ENCODE measurements around the gene PTMS. TPM values are rescaled to one million over a fixed set of nuclear protein-coding genes. Genes with fewer than 3 reads are reported as not detected.

Gene PTMS
- total and polyA plus RNA-seq, 10 of the 15 experiments (the other 5 are each of a cell fraction or from before 2014, with no cell fraction given) = 2.1 to 127 (median 29.8) TPM

DNA sequence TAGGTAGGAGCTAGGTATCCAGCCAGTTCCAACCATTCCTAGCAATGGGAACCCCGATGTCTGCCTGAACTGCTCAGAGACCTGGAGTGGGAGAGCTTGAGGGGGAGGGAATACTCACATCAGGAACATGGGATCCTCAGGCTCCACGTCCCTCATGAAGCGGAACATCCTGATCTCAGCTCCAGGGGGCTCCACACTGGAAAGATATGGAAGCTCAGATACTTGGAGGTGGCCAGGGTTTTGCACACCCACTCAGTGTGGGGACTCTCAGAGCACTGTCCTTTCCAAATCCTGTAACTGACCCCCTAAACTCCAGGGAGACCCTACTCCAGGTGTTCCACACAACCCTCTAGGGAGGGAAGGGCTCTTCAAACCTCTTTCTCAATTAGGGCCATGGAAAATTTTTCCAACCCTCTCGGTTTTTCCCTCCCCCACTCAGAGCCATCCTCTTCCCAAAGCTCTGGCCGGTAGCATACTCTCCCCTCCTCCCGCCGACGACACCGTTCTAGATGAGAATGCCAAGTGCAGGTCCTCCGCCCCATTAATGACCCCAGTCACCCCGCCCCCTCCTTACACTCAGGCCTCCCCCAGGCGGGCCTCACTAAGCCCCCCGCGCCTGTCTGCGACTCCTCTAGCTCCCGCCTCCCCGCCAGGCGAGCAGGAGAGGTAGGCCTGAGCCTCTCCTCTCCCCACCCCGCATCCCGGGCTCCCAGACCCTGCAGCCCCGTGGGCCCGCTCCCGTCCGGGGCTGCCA is 13.8 kb upstream of the PTMS start:
- no peaks in the 10 kb centered on the region for H3K9me3 ChIP-seq (replicated peaks; ENCODE audit: control insufficient read depth, insufficient read depth, low read length)
- no peaks in the 10 kb centered on the region for H3K27me3 ChIP-seq (replicated peaks in 1 of 2; ENCODE audit: control insufficient read depth in 2 of 2, insufficient read depth in 2 of 2, low read length in 1 of 2)
- peak overlapping the region; percentile 99 for H3K27ac ChIP-seq (ENCODE audit: control insufficient read depth, insufficient read depth)
- ATAC-seq = peak; percentile 23
- DNase-seq (ENCODE audit: low read depth, low spot score) = no peak
- peak overlapping the region; percentile 80 for H3K4me3 ChIP-seq
- peak overlapping the region; percentile 100 for H3K4me2 ChIP-seq (ENCODE audit: control insufficient read depth, insufficient read depth)
- ChIA-PET RAD21 (ENCODE audit: unreplicated experiment) (interaction anchor here (0.7 to 4.4 kb wide), 34 partner anchors 7 to 213 kb away, joined by 3 to 68 read pairs (median 6); partner anchors contain the start of genes CDCA3, COPS7A, GPR162 and LPAR5), SMC1A (ENCODE audit: uncharacterized antibody, unreplicated experiment) (interaction anchor here (0.6 to 4.8 kb wide), 25 partner anchors 11 to 184 kb away, joined by 3 to 84 read pairs (median 7); partner anchors contain the start of genes CD4, CDCA3, COPS7A and GNB3), POLR2A (interaction anchor here (0.6 to 4.5 kb wide), 27 partner anchors 8 to 216 kb away, joined by 3 to 60 read pairs (median 5); partner anchors contain the start of genes C12orf57, CDCA3, COPS7A and LAG3), CTCF (interaction anchor here (0.6 to 10.9 kb wide), 28 partner anchors 12 to 385 kb away, joined by 3 to 221 read pairs (median 7); partner anchors contain the start of genes CDCA3, COPS7A, LAG3 and PTMS)
- H4K20me1 ChIP-seq (ENCODE audit: control insufficient read depth, insufficient read depth) = no peaks in the 10 kb centered on the region
- in situ Hi-C loops (cut with MboI) = loop anchor here (5.0 kb wide), 1 partner anchor 75 kb away; the partner anchor contains the start of gene P3H3
- H3K9ac ChIP-seq (ENCODE audit: control insufficient read depth, insufficient read depth, low read length) = peak overlapping the region; percentile 97
- no peak for FAIRE-seq
- H2AFZ ChIP-seq (ENCODE audit: control insufficient read depth, low read depth, low read length) = peak overlapping the region; percentile 95
- 11% methylated on average over 24 of the region's 24 CpGs for WGBS (ENCODE audit: insufficient coverage, insufficient replicate concordance, low lambda C conversion rate, missing lambda C conversion rate)
- TSS peak; percentile 62 for BruUV-seq (replicated peaks)
- peaks cover 6 to 14% of the 10 kb centered on the region in 2 experiments; a peak in 3 of 4 replicates for H3K36me3 ChIP-seq (ENCODE audit: control insufficient read depth in 2 of 2, insufficient read depth in 2 of 2, low read length in 1 of 2)
- TF ChIP-seq, protein P1, sequence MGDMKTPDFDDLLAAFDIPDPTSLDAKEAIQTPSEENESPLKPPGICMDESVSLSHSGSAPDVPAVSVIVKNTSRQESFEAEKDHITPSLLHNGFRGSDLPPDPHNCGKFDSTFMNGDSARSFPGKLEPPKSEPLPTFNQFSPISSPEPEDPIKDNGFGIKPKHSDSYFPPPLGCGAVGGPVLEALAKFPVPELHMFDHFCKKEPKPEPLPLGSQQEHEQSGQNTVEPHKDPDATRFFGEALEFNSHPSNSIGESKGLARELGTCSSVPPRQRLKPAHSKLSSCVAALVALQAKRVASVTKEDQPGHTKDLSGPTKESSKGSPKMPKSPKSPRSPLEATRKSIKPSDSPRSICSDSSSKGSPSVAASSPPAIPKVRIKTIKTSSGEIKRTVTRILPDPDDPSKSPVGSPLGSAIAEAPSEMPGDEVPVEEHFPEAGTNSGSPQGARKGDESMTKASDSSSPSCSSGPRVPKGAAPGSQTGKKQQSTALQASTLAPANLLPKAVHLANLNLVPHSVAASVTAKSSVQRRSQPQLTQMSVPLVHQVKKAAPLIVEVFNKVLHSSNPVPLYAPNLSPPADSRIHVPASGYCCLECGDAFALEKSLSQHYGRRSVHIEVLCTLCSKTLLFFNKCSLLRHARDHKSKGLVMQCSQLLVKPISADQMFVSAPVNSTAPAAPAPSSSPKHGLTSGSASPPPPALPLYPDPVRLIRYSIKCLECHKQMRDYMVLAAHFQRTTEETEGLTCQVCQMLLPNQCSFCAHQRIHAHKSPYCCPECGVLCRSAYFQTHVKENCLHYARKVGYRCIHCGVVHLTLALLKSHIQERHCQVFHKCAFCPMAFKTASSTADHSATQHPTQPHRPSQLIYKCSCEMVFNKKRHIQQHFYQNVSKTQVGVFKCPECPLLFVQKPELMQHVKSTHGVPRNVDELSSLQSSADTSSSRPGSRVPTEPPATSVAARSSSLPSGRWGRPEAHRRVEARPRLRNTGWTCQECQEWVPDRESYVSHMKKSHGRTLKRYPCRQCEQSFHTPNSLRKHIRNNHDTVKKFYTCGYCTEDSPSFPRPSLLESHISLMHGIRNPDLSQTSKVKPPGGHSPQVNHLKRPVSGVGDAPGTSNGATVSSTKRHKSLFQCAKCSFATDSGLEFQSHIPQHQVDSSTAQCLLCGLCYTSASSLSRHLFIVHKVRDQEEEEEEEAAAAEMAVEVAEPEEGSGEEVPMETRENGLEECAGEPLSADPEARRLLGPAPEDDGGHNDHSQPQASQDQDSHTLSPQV (IDR thresholded peaks at IDR 0.05) = no peak
- no peak for TF ChIP-seq ZSCAN29 (IDR thresholded peaks at IDR 0.05)
- no peak for TF ChIP-seq PAX5 (IDR thresholded peaks at IDR 0.05; ENCODE audit: borderline replicate concordance, low read depth, low read length)
- TF ChIP-seq RFX5 (IDR thresholded peaks at IDR 0.05; ENCODE audit: low read depth, low read length) = no peak
- TF ChIP-seq EGR1 (IDR thresholded peaks at IDR 0.05; ENCODE audit: borderline replicate concordance in 1 of 2, low read depth in 2 of 2, low read length in 2 of 2) = 0 out of 3 replicates have a peak, but pooled peaks of 1 of the 2 experiments have one; percentile 5
- TF ChIP-seq CBX3 (IDR thresholded peaks at IDR 0.05; ENCODE audit: borderline replicate concordance, low read depth) = no peak
- no peak for TF ChIP-seq PAX8 (IDR thresholded peaks at IDR 0.05)
- TF ChIP-seq RELA (IDR thresholded peaks at IDR 0.05; ENCODE audit: borderline replicate concordance, partially characterized antibody) = no peak
- peaks cover 18% of the 10 kb centered on the region for H3K79me2 ChIP-seq (ENCODE audit: control insufficient read depth, insufficient read depth, low read length)
- H3K4me1 ChIP-seq (ENCODE audit: control insufficient read depth, insufficient read depth, low read length) = peaks cover 11% of the 10 kb centered on the region
- intact Hi-C loops (cut with micrococcal nuclease; ENCODE audit: unreplicated experiment) = no loop called here
